ENCODE data around the gene EP400. TPM values are rescaled to one million over a fixed set of nuclear protein-coding genes. Genes with fewer than 3 reads are reported as not detected.

The EP400 gene
- total RNA-seq, 1 experiment from 2014 or later: 61.7 TPM

GRCh38 chr12:132065203-132065602 lies 115.5 kb downstream of the EP400 start:
- Histone ChIP-seq H3K79me2 (ENCODE audit: insufficient read depth, low read length) (no peaks in the 10 kb centered on the region), H3K79me1 (ENCODE audit: insufficient read depth, low read depth, low read length, poor library complexity, severe bottlenecking) (no peaks in the 10 kb centered on the region), H2AK5ac (ENCODE audit: insufficient read length, low read length) (no peak overlapping the region), H2BK20ac (ENCODE audit: low read depth, low read length, poor library complexity, severe bottlenecking) (no peak overlapping the region), H2BK120ac (ENCODE audit: low read depth, low read length, poor library complexity, severe bottlenecking) (no peak overlapping the region), H4K20me1 (ENCODE audit: control insufficient read depth, insufficient read depth, insufficient read length) (no peaks in the 10 kb centered on the region), H3T11ph (ENCODE audit: low read length) (no peak overlapping the region), H2BK15ac (ENCODE audit: low read depth, low read length) (no peak overlapping the region), H2BK5ac (ENCODE audit: insufficient read length, low read length) (no peak overlapping the region), H3K27ac (ENCODE audit: insufficient read length, low read depth, low read length) (no peak overlapping the region), H2BK12ac (ENCODE audit: insufficient read length, low read depth, low read length) (no peak overlapping the region), H4K91ac (ENCODE audit: insufficient read length, low read depth, low read length) (no peak overlapping the region), H3K4me2 (ENCODE audit: insufficient read depth, insufficient read length, low read length) (no peak overlapping the region), H3K23ac (ENCODE audit: insufficient read length, low read depth, low read length) (no peak overlapping the region), H3K4me1 (ENCODE audit: insufficient read depth, low read length) (no peaks in the 10 kb centered on the region), H3K18ac (ENCODE audit: insufficient read length, low read depth, low read length) (no peak overlapping the region), H3K9ac (ENCODE audit: extremely low read depth, insufficient read length, low read length) (no peak overlapping the region), H3K56ac (ENCODE audit: insufficient read length, low read depth, low read length) (no peak overlapping the region), H4K8ac (replicated peaks; ENCODE audit: insufficient read length, low read depth, low read length) (no peak overlapping the region), H2AFZ (ENCODE audit: low read length) (no peak overlapping the region), H3K23me2 (ENCODE audit: insufficient read length, low read depth, low read length, poor library complexity, severe bottlenecking) (no peaks in the 10 kb centered on the region), H3K14ac (ENCODE audit: insufficient read depth, low read length) (no peak overlapping the region), H4K5ac (ENCODE audit: insufficient read length, low read depth, low read length) (no peak overlapping the region), H3K4ac (ENCODE audit: low read depth, low read length) (no peak overlapping the region), H3K27me3 (ENCODE audit: insufficient read depth, low read length) (no peaks in the 10 kb centered on the region), H3K9me3 (ENCODE audit: control insufficient read depth, low read depth, low read length) (no peaks in the 10 kb centered on the region)
- Mint-ChIP-seq H3K4me1 (no peaks in the 10 kb centered on the region), H3K9me3 (no peaks in the 10 kb centered on the region), H3K27me3 (ENCODE audit: low read depth) (no peaks in the 10 kb centered on the region), H3K27ac (peak overlapping the region in 1 of 3 experiments; percentile 18; a peak in 2 of 7 replicates), H3K4me3 (no peak overlapping the region), H3K36me3 (ENCODE audit: insufficient read depth in 1 of 3, low read depth in 3 of 3) (peaks cover 30 to 77% (median 72%) of the 10 kb centered on the region in 3 experiments; a peak in 6 of 7 replicates)
- TF ChIP-seq CTCF (conservative IDR thresholded peaks at IDR 0.05): no peak
- DNase-seq: no peak
- no CpG with 5 or more reads among the region's 10 CpGs for WGBS (ENCODE audit: extremely low coverage, insufficient read length, low lambda C conversion rate)
